Mesothelial cell of epicardium (in vitro differentiated cells): ENCODE results near the gene LOXHD1. TPM values are rescaled to one million over a fixed set of nuclear protein-coding genes. Genes with fewer than 3 reads are reported as not detected.

Experiments used
- DNase-seq, 2 experiments: peaks; one replicate each; pipeline ENCODE4 v3.0.0; 2021; ENCODE audit warnings: low spot score in 2 of 2; ENCODE audit not compliant: unreplicated experiment in 2 of 2
- H3K27ac Mint-ChIP-seq: 2 replicates; pipeline ENCODE4 v1.8.0; 2021; ENCODE audit warnings: mixed read lengths
- H3K27me3 Mint-ChIP-seq: 2 replicates; pipeline ENCODE4 v1.8.0; 2021; ENCODE audit warnings: low read depth, mixed read lengths
- H3K36me3 Mint-ChIP-seq: 2 replicates; pipeline ENCODE4 v1.8.0; 2021; ENCODE audit warnings: mixed read lengths
- H3K4me1 Mint-ChIP-seq: 2 replicates; pipeline ENCODE4 v1.8.0; 2021; ENCODE audit warnings: mixed read lengths
- H3K4me3 Mint-ChIP-seq: 2 replicates; pipeline ENCODE4 v1.8.0; 2021; ENCODE audit warnings: mild to moderate bottlenecking, moderate library complexity, mixed read lengths
- H3K9me3 Mint-ChIP-seq: 2 replicates; pipeline ENCODE4 v1.8.0; 2021; ENCODE audit warnings: mixed read lengths
- CTCF ChIP-seq: fragments of 200-600 bp; sonication (generic); IDR thresholded peaks from one replicate; pipeline ENCODE4 v1.5.0; 2021; ENCODE audit warnings: antibody characterized with exemption; ENCODE audit not compliant: unreplicated experiment
- total RNA-seq: library from RNA; stranded (reverse); gene quantifications from 3 replicates; pipeline ENCODE4 v1.2.1, GENCODE V29; 2021

The LOXHD1 gene
- total RNA-seq, 1 donor from 2014 or later = 0.07 TPM

- DNase-seq = no peak
- Mint-ChIP-seq H3K27ac (no peak overlapping the region), H3K4me1 (peaks cover 4% of the 10 kb centered on the region), H3K4me3 (no peak overlapping the region), H3K27me3 (no peaks in the 10 kb centered on the region), H3K9me3 (no peaks in the 10 kb centered on the region), H3K36me3 (no peaks in the 10 kb centered on the region)
- no peak for TF ChIP-seq CTCF
These were observed 220.4 kb downstream of the LOXHD1 start for GRCh38 chr18:46436621-46437020.

- no peak overlapping the region for H3K27ac Mint-ChIP-seq
- no peaks in the 10 kb centered on the region for H3K9me3 Mint-ChIP-seq
- no peak overlapping the region for H3K4me3 Mint-ChIP-seq
- H3K36me3 Mint-ChIP-seq = no peaks in the 10 kb centered on the region
- no peak for TF ChIP-seq CTCF
- peaks cover 4% of the 10 kb centered on the region for H3K4me1 Mint-ChIP-seq
- DNase-seq = no peak
- no peaks in the 10 kb centered on the region for H3K27me3 Mint-ChIP-seq
These were observed 222.0 kb downstream of the LOXHD1 start for GRCh38 chr18:46435031-46435430.

GRCh38 chr18:46434629-46435028 lies 222.4 kb downstream of the LOXHD1 start:
- Mint-ChIP-seq H3K27ac (no peak overlapping the region), H3K9me3 (no peaks in the 10 kb centered on the region), H3K4me3 (no peak overlapping the region), H3K27me3 (no peaks in the 10 kb centered on the region), H3K4me1 (peaks cover 4% of the 10 kb centered on the region), H3K36me3 (no peaks in the 10 kb centered on the region)
- DNase-seq = no peak
- TF ChIP-seq CTCF = no peak

- peaks cover 4% of the 10 kb centered on the region for H3K4me1 Mint-ChIP-seq
- no peak overlapping the region for H3K27ac Mint-ChIP-seq
- H3K27me3 Mint-ChIP-seq = no peaks in the 10 kb centered on the region
- TF ChIP-seq CTCF = no peak
- no peak overlapping the region for H3K4me3 Mint-ChIP-seq
- H3K9me3 Mint-ChIP-seq = no peaks in the 10 kb centered on the region
- H3K36me3 Mint-ChIP-seq = no peaks in the 10 kb centered on the region
- no peak for DNase-seq
These were observed 223.7 kb downstream of the LOXHD1 start for GRCh38 chr18:46433121-46433826.

GRCh38 chr18:46431522-46432171 lies 225.4 kb downstream of the LOXHD1 start:
- peaks cover 4% of the 10 kb centered on the region for H3K4me1 Mint-ChIP-seq
- no peaks in the 10 kb centered on the region for H3K36me3 Mint-ChIP-seq
- H3K27ac Mint-ChIP-seq = no peak overlapping the region
- TF ChIP-seq CTCF = no peak
- no peaks in the 10 kb centered on the region for H3K9me3 Mint-ChIP-seq
- no peaks in the 10 kb centered on the region for H3K27me3 Mint-ChIP-seq
- no peak for DNase-seq
- H3K4me3 Mint-ChIP-seq = no peak overlapping the region
